Astrocyte of the hippocampus (primary cell): Measurements from ENCODE around the gene GPBAR1.

Source experiments
- DNase-seq: peaks from one replicate; pipeline ENCODE4 v3.0.0; 2011; ENCODE audit warnings: low read depth, low spot score

Gene GPBAR1

GRCh38 chr2:218244665-218245064 lies 16.1 kb upstream of the GPBAR1 start:
- DNase-seq, result no peak

GRCh38 chr2:218245214-218245613 lies 15.6 kb upstream of the GPBAR1 start:
- DNase-seq, result no peak

- DNase-seq, result no peak
These were observed 11.1 kb upstream of the GPBAR1 start for GRCh38 chr2:218249691-218250090.

GRCh38 chr2:218252509-218253231 lies 8.1 kb upstream of the GPBAR1 start:
- DNase-seq, result peak; percentile 14

GRCh38 chr2:218253232-218253625 lies 7.6 kb upstream of the GPBAR1 start:
- no peak for DNase-seq

GRCh38 chr2:218255446-218255845 lies 5.4 kb upstream of the GPBAR1 start:
- DNase-seq, result peak; percentile 23

- no peak for DNase-seq
These were observed 4.0 kb upstream of the GPBAR1 start for GRCh38 chr2:218256612-218257350.

- peak; percentile 31 for DNase-seq
These were observed 3.3 kb upstream of the GPBAR1 start for GRCh38 chr2:218257390-218257981.

GRCh38 chr2:218259099-218259961 lies 1.5 kb upstream of the GPBAR1 start:
- DNase-seq, result peak; percentile 70

GRCh38 chr2:218260166-218260565 lies 649 bp upstream of the GPBAR1 start:
- DNase-seq, result no peak

GRCh38 chr2:218261423-218262236 lies 815 bp downstream of the GPBAR1 start:
- DNase-seq, result no peak

GRCh38 chr2:218262237-218262600 lies 1.4 kb downstream of the GPBAR1 start:
- DNase-seq, result no peak

GRCh38 chr2:218262631-218263586 lies 2.1 kb downstream of the GPBAR1 start:
- no peak for DNase-seq

GRCh38 chr2:218263817-218264641 lies 3.2 kb downstream of the GPBAR1 start:
- DNase-seq, result no peak

- DNase-seq, result no peak
These were observed 4.2 kb downstream of the GPBAR1 start for GRCh38 chr2:218264773-218265561.

GRCh38 chr2:218265626-218266025 lies 4.8 kb downstream of the GPBAR1 start:
- no peak for DNase-seq

GRCh38 chr2:218266316-218266979 lies 5.6 kb downstream of the GPBAR1 start:
- no peak for DNase-seq

- DNase-seq, result no peak
These were observed 6.4 kb downstream of the GPBAR1 start for GRCh38 chr2:218267259-218267658.
